ENCODE results near the gene PHTF2.
"Not testable (repeated sequence)": the region's sequence is repeated elsewhere in the genome, so short reads cannot be mapped to it uniquely, and the experiment has no call there.

Gene PHTF2

GRCh38 chr7:77782383-77782782 is 16.2 kb upstream of the PHTF2 start:
- no peak overlapping the region for H3K4me3 ChIP-seq (ENCODE audit: low read depth, low read length)
- TF ChIP-seq CTCF (IDR thresholded peaks at IDR 0.05; ENCODE audit: borderline replicate concordance, insufficient read depth, low read depth, low read length) = no peak

- no peak overlapping the region for H3K4me3 ChIP-seq (ENCODE audit: low read depth, low read length)
- TF ChIP-seq CTCF (IDR thresholded peaks at IDR 0.05; ENCODE audit: borderline replicate concordance, insufficient read depth, low read depth, low read length) = no peak
Measured at GRCh38 chr7:77783111-77783510, 15.5 kb upstream of the PHTF2 start.

- H3K4me3 ChIP-seq (ENCODE audit: low read depth, low read length) = no peak overlapping the region
- TF ChIP-seq CTCF (IDR thresholded peaks at IDR 0.05; ENCODE audit: borderline replicate concordance, insufficient read depth, low read depth, low read length) = no peak
Measured at GRCh38 chr7:77783545-77783944, 15.0 kb upstream of the PHTF2 start.

- H3K4me3 ChIP-seq (ENCODE audit: low read depth, low read length) = not testable (repeated sequence)
Measured at GRCh38 chr7:77784426-77784825, 14.1 kb upstream of the PHTF2 start.

GRCh38 chr7:77786018-77786417 is 12.6 kb upstream of the PHTF2 start:
- H3K4me3 ChIP-seq (ENCODE audit: low read depth, low read length) = no peak overlapping the region
- no peak for TF ChIP-seq CTCF (IDR thresholded peaks at IDR 0.05; ENCODE audit: borderline replicate concordance, insufficient read depth, low read depth, low read length)

DNA sequence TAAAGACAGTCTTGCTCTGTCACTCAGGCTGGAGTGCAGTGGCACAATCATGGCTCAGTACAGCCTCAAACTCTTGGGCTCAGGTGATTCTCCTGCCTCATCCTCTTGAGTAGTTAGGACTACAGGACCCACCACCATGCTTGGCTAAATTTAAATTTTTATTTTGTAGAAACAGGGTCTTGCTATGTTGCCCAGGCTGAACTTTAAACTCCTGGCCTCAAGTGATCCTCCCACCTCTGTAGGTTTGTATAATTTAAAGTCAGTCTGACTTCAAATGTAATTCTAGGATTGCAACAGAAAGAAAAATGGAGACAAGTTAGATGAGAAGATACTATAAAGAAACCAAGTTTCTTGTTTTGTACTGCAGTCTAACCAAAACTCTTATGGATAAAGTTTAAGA is 11.8 kb upstream of the PHTF2 start:
- no peak overlapping the region for H3K4me3 ChIP-seq (ENCODE audit: low read depth, low read length)
- no peak for TF ChIP-seq CTCF (IDR thresholded peaks at IDR 0.05; ENCODE audit: borderline replicate concordance, insufficient read depth, low read depth, low read length)

DNA sequence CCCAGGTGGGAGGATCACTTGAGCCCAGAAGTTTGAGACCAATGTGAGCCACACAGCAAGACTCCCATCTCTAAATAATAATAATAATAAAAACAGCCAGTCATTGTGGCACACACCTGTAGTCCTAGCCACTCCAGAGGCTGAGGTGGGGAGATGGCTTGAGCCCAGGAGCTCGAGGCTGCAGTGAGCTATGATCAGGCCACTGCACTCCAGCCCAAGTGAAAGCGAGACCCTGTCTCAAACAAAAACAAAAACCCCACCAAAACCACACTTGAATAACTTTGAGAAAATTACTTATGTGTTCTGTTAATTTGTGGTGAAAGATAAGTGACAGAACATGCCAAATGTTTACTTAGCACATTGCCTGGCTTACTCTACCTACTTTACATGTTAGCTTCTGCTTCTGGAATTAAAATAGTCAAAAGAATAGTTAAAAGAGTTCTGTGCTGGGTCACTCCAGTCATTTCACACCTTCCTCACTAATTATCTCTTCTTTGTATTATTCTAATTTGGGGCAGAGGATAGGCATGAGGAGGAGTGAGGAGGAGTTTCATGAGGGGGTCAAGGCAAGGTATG is 10.2 kb upstream of the PHTF2 start:
- no peak overlapping the region for H3K4me3 ChIP-seq (ENCODE audit: low read depth, low read length)
- no peak for TF ChIP-seq CTCF (IDR thresholded peaks at IDR 0.05; ENCODE audit: borderline replicate concordance, insufficient read depth, low read depth, low read length)

- no peak overlapping the region for H3K4me3 ChIP-seq (ENCODE audit: low read depth, low read length)
- TF ChIP-seq CTCF (IDR thresholded peaks at IDR 0.05; ENCODE audit: borderline replicate concordance, insufficient read depth, low read depth, low read length) = no peak
Measured at GRCh38 chr7:77791336-77791735, 7.2 kb upstream of the PHTF2 start.

Data from GM12875 (cell line).